ENCODE results near the gene TMEM200A.

TMEM200A gene

DNA sequence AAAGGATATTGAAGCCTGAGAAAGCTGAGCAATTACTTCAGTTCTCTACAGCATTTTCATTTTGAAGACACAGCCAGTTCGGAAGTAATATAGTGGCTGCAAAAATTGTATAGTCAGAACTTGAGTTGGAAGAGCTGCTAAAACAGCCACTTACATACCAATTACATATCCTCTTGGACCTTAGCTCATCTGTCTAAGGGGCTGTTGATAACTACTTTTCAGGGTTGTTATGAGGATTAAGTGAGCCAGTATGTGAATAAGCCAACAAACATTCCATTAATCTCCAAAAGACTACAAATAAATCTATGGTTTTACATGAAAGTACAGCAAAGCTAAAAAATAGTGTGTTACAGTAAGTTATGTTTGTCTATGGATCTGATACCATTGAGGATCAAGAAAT is 59.7 kb downstream of the TMEM200A start:
- no peak for DNase-seq (ENCODE audit: low read depth)

DNA sequence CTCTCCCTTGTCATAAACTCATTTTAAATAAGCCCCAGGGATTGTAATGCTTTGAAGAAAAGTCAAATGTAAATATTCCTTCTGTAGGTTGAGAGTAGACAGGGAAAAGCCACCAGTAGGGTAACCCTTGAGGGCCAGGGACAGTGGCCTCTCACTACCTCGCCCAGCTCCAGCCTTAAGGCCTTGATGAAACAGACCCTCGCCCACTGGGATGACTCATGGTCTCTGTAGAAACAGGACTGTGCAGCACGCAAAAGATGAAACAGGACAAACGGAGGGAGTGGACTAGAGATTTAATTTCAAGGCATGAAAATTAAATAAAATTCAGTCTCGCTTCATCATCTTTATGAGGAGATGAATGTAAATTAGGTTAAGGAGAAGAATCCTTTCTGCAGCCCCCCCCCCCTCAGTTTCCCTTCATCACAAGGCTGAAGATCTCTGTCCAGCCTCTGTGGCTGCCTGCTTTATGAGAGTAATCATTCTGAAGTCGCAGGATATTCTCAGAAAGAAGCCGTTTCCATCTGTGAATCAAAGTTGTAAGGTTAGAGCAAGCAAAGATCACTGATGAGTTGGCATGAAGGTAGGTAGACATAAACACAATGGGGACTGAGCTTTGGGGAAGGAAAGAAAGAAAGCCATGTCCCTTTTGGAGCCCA is 60.4 kb downstream of the TMEM200A start:
- no peak for DNase-seq (ENCODE audit: low read depth)

DNA sequence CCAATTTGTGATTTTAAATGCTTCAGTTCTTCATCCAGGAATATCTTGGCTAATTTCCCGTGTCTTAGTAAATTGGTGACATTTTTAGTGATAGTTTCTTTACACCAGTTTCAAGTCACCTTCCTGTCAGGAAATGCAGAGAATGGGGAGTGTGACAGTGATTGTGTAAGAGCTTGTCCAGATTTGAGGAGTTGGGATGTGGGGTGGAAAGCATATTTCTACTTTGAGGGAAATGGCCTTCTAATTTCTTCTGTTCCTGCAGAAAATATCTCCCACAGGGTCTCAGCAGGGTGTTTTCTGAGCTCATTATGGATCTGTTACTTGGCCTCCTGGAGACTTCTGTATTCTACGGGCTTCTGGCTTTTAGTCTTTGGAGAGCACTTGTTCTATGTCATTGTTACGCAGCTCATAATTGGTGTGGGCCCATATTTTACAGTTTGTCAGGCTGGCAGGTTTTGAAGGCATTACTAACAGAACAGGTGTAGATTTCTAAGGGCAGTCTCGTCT is 65.6 kb downstream of the TMEM200A start:
- no peak for DNase-seq (ENCODE audit: low read depth)

DNA sequence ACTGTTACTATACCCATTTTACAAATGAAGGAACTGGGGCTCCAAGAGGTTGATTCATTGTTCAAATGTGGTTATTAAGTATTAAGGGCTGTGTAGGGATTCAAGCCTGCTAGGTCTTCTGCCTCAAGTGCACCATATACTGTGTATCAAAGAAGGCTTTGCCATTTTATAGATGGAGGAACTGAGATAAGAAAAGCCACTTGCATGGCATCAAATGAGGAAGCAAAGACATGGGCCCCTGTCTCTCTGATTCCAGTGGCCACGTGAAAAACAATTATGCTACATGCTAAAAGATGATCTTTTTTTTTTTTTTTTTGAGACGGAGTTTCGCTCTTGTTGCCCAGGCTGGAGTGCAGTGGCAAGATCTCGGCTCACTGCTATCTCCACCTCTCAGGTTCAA is 67.0 kb downstream of the TMEM200A start:
- DNase-seq (ENCODE audit: low read depth): no peak

DNA sequence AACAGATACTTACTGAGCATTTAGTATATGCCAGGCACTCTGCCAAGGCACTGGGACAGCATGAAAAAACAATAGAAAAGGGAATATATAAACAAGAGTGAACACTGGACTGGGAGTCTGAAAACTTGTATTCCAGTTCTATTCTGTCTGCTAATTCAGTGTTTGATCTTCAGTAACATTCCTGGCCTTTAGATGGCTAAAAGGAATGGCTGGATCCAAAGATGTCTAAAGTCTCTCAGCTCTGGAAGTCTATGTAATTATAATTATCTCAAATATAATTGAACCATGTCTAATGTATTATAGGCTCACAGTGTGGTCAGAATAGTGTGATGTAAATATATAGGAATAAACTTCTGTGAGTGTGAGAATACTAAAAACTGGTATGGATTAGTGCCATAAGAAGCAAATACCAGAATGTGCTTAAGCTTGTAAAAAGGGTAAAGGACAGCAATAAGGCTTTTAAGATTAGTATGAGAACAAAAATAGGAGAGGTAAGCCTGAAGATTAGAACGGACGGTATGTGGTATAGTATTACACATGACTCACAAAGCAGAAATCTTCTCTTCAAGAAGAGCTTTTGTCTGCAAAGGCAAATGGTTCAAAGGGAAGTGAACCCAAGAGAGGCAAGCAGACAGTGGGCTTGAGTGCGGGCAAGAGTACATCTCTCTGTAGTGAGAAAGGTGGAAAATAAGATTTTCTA is 68.5 kb downstream of the TMEM200A start:
- no peak for DNase-seq (ENCODE audit: low read depth)

DNA sequence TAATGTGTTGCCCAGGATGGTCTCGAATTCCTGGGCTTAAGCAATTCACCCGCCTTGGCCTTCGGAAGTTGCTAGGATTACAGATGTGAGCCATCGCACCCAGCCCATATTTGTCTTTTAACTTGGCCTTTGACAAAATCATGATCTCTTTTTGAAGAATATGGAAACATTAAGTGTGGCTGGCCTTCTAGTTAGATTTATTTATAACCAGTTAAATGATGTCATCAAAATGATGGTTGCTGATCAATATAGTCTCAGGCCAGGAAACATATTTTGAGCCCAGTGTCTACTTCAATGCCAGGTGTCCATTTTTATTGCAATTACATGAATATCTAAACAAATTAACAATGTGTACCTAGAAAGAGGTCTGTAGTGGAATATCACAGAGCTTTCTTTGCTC is 69.4 kb downstream of the TMEM200A start:
- no peak for DNase-seq (ENCODE audit: low read depth)

DNA sequence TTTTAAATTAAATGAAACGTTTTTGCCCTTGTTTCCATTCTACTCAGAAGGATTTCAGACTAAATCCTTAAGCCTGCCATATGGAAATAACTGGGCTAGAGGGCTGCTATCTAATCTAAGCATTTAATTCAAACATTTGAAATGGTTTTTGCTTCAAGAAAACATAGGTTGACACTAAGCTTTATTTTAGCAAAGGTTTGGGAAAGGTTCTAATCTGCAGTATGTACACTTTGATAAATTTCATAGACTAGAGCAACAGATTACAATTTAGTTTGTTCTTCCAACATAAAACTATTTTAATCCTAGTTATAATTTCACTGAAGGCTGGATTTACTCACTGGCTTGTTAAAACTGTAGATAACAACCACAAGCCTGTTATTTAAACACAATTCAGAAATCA is 72.1 kb downstream of the TMEM200A start:
- no peak for DNase-seq (ENCODE audit: low read depth)

DNA sequence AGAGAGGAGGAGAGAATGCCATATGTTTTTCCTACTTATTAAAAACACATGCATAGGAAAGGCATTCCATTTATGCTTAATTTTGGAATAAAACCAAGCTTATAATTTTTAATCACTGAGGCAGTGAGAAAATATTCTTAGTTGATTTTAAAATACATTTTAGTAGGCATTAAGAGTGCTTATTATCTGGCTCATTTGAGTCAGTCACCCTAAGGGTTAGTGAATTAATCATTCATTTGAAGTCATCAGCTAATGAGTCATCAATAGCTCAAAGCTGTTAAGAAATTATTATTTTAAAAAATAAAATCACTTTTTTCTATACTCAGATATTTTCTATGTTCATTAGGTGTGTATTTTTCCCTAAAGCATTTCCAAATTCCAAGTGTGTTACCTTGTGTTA is 81.6 kb downstream of the TMEM200A start:
- no peak for DNase-seq (ENCODE audit: low read depth)

DNA sequence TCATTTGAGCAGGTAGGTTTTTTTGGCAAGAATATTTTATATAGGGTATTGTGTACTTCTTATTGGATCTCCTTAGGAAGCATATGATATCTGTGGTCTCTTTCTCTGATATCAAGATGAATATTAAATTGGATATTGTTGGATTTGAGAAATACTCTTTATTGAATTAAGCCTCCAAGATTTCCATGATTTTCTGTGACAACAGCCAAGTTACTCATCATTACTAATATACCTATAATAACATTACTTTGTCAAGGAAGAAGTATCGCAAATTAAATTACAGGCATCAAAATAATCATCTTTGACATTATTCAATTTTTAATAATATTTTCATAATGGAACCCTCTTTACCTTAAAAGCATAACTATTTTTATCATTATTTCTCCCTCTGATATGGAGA is 86.5 kb downstream of the TMEM200A start:
- no peak for DNase-seq (ENCODE audit: low read depth)

DNA sequence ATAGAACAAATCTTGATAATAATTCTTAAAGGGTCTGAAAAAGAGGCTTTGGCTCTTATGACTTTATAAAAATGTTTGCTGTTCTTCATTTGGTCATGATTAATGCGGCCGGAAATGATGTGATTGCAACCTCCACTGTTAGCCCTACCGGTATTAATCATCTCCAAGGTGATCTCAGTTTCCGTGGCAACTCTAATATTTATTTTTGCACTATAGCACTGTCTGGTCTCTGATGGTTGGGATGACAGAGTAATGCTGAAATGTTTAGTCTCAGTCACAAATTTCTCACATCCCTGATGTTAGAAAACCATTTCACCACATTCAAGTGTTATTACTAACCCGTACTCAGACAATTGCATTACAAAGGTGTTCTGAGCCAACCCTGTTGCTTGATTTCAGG is 87.4 kb downstream of the TMEM200A start:
- no peak for DNase-seq (ENCODE audit: low read depth)

DNA sequence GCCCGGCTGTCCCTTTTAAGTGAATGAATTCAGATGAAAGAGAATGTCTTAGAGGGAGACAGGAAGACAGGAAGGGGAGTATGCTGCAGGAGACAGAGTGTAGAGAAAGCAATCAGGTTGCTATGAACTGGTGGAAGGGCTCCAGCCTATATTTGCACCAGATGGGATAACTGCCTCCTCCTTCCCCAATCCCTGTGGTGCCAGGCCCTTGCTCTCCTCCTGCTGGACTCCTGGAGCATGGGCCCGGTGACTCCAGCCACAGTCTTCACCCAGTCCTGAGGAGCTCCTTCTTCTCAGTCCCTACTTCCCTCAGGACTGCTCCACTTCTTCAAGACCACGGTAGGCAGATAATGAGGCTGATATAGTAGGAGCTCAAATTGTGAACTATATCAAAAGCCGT is 91.8 kb downstream of the TMEM200A start:
- no peak for DNase-seq (ENCODE audit: low read depth)

DNA sequence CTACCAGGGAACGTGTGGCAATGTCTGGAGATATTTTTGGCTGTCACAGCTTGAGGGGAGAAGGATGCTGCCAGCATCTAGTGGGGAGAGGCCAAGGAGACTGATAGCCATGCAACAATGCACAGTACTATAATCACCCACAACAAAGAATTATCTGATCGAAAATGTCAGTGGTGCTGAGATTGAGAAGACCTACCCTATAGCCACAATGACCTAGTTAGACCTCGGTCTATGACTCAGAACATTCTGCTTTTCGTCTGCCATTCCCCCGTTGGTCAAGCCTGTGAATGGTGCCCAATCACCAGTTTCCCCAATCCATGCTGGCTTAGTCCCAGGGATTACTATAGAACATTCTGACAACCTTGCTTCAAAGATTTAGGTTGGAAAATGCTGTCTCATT is 93.5 kb downstream of the TMEM200A start:
- DNase-seq (ENCODE audit: low read depth): no peak

DNA sequence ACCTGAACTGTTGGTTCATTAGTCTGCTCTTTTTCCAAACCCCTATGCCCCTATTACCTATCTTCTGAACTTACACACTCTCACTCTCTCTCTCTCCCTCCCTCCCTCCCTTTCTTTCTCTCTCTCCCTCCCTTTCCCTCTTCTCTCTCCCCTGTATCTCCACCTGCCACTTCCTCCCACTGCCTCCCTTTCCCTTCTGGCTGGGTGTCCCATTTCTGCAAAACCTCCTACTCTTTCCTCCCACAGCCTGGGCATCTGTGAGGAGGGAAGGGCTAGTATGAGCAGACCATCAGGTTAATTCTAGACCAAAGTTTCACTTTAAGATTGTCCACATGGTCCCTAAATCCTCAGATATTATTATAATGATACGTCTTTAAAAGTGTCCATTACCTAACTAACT is 95.1 kb downstream of the TMEM200A start:
- no peak for DNase-seq (ENCODE audit: low read depth)

DNA sequence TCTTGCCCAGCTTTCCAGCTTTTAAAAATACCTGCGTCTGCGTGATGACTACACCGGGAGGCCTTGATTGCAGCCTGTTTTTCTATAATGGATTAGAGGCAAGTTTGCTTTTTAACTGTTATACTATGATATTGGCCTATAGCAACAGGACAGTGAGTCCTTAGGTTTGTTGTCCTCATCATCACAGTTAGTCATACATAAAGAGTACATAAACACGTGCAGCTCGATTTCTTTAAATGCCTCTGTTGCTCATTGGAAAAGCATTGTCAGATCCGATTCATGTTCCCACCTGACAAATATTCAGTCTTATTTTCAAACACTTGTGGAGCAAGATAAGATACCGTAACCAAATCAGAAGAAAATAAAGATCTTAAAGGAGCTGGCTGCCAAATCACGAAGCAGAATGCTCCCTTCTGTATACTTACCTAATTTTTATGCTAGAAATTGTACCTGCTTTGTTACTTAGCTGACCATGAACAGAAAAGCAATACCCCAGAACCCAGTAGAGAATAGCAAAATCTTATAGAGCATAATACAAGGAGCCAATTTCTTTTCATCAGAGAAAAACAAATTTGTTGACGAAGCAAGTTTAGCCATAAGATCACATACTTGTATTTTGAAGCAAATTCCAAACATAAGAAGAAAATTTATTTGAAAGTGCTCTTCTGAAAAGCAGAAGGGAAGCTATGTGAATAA is 100.4 kb downstream of the TMEM200A start:
- no peak for DNase-seq (ENCODE audit: low read depth)

DNA sequence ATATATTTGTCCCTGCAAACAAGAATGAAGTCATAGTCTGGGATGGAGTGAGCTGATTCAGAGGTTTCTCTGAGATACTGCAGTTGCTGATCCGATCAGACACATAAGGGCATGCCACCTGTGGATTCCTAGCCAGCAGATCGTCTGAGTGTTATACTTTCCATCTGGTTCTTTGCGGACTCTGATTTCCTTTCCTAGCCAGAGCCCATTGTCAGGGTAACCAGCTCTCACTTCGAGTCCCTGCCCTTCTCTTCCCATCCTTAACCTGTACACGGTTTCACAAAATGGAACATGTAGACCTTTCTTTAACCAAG is 100.9 kb downstream of the TMEM200A start:
- no peak for DNase-seq (ENCODE audit: low read depth)

DNA sequence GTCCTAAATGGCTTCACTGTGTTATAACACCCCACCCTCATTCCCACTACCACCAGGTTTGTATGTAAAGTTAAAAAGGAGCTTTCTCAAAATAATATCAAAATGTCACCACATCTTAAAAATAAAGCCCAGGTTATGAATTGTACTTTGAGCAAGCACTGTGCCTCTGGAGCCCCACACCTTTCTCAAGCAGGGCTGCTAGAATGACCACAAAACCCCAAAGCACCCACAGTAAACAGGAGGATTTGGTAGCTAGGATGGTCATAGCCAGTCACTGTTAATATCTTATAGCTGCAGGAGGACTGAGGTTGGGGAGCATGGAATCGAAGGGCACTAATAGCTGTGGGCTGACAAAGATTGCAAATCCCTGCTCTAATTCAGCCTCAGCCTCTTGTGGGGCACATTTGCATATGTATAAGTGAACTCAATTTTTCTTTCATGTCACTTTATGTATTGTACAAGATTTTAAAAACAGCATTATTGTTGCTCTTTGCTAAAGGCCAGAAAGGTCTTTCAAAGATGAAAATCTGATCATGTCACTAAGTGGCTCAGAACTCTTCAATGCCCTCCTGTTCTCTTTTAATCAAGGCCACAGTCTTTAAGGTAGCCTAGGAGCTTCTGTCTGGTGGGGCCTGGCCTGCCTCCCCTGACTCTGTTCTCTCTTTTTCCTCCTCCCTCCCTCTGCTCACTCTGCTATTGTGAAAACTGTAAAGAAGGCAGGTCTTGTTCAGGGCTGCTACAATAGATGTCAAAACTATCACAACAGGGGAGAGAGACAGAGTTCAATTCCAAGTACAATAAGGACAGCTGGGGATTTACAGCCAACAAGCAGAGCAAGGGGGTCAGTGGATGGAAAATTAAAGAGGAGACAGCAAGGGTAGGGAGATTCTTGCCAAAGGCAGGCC is 101.6 kb downstream of the TMEM200A start:
- no peak for DNase-seq (ENCODE audit: low read depth)

DNA sequence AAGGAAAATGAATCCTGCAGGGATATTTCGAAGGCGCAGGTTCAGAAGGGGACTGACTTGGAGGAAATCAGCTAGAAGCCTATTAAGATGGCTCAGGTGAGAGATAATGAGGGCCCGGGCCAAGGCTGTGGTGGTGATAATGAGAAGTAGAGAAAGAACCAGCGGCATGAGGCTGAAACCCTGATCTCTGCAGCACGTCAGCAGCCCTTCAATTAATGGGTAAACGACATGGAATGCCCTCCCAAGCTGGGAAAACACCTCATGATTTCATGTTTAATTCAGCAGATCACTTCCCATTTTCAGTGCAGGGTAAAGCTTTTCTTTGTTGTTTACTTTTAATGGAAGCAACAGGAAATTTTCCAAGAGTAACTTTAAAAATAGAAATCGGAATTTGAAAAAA is 104.9 kb downstream of the TMEM200A start:
- no peak for DNase-seq (ENCODE audit: low read depth)

DNA sequence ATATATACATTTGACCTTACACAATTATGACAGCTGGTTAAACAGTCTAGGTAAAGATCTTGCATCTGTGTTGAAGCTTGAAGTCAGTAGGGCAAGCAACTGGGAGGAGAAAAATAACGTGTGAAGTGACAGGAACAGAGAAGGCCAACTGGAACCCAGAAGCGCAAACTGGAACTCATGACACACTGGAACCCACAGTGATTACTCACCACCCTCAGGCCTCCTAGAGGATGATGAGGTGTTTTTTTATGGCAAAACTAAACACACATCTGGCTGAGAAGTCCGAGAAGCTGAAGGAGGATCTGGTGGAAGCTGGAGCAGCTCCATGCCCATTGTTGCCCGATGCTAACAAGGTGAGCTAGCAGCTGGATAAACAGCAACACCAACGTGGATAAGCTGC is 108.1 kb downstream of the TMEM200A start:
- DNase-seq (ENCODE audit: low read depth): no peak

DNA sequence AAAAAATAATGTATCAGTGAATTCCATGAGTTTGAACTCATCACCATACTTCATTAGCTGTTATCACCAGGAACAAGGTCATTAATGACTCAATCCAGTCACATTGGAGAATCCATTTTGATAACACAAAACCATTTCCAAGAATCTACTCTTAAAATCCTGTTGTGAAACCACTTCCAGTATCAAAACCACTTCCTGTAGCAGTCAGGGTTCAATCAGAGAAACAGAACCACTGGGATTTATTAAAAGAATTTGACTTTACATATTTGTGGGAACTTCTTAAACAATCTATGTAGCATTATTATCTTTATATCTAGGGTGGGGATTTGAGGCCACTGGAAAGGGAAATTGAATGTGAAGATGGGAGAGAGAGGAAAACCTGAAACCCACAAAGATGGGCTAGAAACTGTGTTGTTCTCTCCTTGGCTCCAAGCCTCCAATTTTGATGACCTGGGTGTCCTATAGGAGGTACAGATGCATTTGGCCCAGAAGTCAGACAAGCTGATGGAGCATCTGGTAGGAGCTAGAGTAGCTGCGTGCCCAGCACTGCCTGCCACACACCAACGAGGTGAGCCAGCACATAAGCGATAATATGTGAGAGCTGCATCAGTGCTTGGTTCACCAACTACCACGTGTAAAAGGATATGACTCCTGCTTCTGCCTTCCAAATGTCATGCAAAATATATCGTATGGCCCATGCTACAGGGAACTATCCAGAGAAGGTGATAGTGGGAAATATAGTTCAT is 117.0 kb downstream of the TMEM200A start:
- DNase-seq (ENCODE audit: low read depth): no peak

DNA sequence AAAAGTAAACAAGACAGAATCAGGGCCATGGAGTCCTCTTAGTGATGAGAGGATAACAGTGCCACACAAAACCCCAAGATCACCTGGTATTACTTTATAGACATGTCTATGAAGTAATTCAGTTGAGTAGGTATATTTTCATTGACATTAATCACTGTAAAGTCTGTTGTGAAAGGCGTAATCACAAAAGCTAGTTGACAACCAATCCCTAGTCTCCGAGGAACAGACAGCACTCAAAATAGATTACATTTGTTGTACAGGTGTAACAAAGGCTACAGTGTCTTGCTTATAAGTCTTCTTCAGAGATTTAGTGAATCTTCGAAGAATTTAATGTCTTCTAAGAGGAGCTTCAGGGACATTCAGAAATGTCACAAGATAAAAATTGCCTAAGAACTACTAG is 120.1 kb downstream of the TMEM200A start:
- no peak for DNase-seq (ENCODE audit: low read depth)

DNA sequence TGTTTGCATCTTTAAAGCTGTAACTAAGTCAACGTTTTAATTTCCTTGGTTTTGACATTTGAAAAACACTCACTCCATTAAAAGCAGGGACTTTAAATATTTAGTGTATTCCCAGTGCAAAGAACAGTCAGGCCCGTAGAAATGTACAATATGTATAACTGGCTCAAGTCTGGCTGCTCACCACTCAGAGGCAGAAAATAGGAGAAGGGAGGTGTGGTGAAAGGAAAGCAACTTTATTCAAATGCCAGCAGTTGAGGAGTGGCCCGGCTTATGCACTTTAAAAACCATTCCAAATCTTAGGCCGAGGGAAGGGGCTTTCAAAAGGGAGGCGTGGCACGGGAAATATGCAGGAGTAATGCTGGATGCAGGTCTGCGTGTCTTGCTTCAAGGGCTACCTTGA is 120.6 kb downstream of the TMEM200A start:
- DNase-seq (ENCODE audit: low read depth): no peak

DNA sequence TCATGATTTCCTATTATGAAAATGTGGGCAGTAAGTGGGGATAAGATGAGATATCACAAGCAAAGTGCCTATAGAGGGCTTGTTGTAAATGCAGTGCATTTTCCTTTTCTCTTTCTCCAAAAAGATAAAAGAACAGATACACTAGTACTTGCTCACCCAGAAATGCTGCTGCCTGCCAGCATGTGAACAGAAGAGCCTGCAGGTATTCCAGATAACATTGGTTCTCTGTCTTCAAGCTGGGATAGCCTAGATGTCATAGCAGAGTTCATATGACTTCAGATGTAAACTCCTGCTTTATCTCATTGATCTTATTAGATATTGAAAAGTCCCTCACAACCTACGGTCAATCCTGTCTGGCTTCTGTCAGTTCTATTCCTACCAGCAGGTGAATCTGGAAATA is 123.7 kb downstream of the TMEM200A start:
- no peak for DNase-seq (ENCODE audit: low read depth)
